ENCODE results near the gene RBM38. TPM values are rescaled to one million over a fixed set of nuclear protein-coding genes. Genes with fewer than 3 reads are reported as not detected.

The RBM38 gene
- total RNA-seq, 1 experiment from 2014 or later: 39.2 TPM

DNA sequence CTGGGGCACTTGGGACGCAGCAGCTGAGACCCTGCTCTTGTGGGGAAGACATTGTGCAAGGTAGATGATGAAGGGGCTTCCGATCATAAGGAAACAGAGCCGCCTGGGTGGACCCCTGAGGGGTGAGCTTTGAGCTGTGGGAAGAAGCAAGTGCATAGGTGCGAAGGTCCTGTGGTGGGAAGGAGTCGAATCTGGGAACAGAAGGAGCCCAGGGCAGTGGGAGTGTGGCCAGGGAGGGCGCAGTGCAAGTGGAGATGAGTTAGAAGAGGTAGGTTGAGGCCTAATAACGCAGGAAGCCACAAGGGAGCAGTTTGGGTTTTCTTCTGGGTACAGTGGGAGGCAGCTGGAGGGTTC lies 10.3 kb downstream of the RBM38 start:
- TF ChIP-seq, protein P1, sequence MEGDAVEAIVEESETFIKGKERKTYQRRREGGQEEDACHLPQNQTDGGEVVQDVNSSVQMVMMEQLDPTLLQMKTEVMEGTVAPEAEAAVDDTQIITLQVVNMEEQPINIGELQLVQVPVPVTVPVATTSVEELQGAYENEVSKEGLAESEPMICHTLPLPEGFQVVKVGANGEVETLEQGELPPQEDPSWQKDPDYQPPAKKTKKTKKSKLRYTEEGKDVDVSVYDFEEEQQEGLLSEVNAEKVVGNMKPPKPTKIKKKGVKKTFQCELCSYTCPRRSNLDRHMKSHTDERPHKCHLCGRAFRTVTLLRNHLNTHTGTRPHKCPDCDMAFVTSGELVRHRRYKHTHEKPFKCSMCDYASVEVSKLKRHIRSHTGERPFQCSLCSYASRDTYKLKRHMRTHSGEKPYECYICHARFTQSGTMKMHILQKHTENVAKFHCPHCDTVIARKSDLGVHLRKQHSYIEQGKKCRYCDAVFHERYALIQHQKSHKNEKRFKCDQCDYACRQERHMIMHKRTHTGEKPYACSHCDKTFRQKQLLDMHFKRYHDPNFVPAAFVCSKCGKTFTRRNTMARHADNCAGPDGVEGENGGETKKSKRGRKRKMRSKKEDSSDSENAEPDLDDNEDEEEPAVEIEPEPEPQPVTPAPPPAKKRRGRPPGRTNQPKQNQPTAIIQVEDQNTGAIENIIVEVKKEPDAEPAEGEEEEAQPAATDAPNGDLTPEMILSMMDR (IDR thresholded peaks at IDR 0.05; ENCODE audit: insufficient read depth in 1 of 2, low read depth in 1 of 2, low read length in 1 of 2, severe bottlenecking in 1 of 2, unreplicated experiment in 1 of 2): no peak
- Mint-ChIP-seq H3K27ac (ENCODE audit: unreplicated experiment) (no peak overlapping the region), H3K27me3 (ENCODE audit: insufficient read depth, unreplicated experiment) (no peaks in the 10 kb centered on the region), H3K4me3 (ENCODE audit: unreplicated experiment) (no peak overlapping the region), H3K9me3 (ENCODE audit: unreplicated experiment) (no peaks in the 10 kb centered on the region), H3K4me1 (ENCODE audit: low read depth, unreplicated experiment) (no peaks in the 10 kb centered on the region), H3K36me3 (ENCODE audit: insufficient read depth, unreplicated experiment) (peaks cover 17% of the 10 kb centered on the region)
- Histone ChIP-seq H3K9me3 (no peaks in the 10 kb centered on the region), H3K27me3 (replicated peaks; ENCODE audit: control insufficient read depth, insufficient read depth, low read length) (no peaks in the 10 kb centered on the region), H3K4me1 (no peaks in the 10 kb centered on the region), H3K4me3 (ENCODE audit: low read depth, low read length) (no peak overlapping the region), H3K36me3 (ENCODE audit: control insufficient read depth, insufficient read depth, low read length) (peaks cover 14% of the 10 kb centered on the region)
- ChIA-PET CTCF (no interaction called here), POLR2A (no interaction called here)
- DNase-seq: no peak
- BruUV-seq (replicated peaks): no TSS peak
- intact Hi-C loops (cut with micrococcal nuclease; ENCODE audit: unreplicated experiment): no loop called here

- no peak overlapping the region for H3K4me3 ChIP-seq (ENCODE audit: low read depth, low read length)
Measured at GRCh38 chr20:57402206-57403125, 11.3 kb downstream of the RBM38 start.

GRCh38 chr20:57403216-57403615 lies 12.0 kb downstream of the RBM38 start:
- H3K36me3 ChIP-seq (ENCODE audit: control insufficient read depth, insufficient read depth, low read length): peaks cover 14% of the 10 kb centered on the region; the same call in 1 of the 2 replicates
- no peaks in the 10 kb centered on the region for H3K27me3 Mint-ChIP-seq (ENCODE audit: insufficient read depth, unreplicated experiment)
- H3K9me3 ChIP-seq: no peaks in the 10 kb centered on the region
- H3K4me1 ChIP-seq: no peaks in the 10 kb centered on the region
- no peak overlapping the region for H3K27ac Mint-ChIP-seq (ENCODE audit: unreplicated experiment)
- POLR2A ChIA-PET: no interaction called here
- CTCF ChIA-PET: no interaction called here
- peaks cover 24% of the 10 kb centered on the region for H3K36me3 Mint-ChIP-seq (ENCODE audit: insufficient read depth, unreplicated experiment)
- DNase-seq: no peak
- no peak overlapping the region for H3K4me3 Mint-ChIP-seq (ENCODE audit: unreplicated experiment)
- no TSS peak for BruUV-seq (replicated peaks)
- H3K9me3 Mint-ChIP-seq (ENCODE audit: unreplicated experiment): no peaks in the 10 kb centered on the region
- no peaks in the 10 kb centered on the region for H3K4me1 Mint-ChIP-seq (ENCODE audit: low read depth, unreplicated experiment)
- no peaks in the 10 kb centered on the region for H3K27me3 ChIP-seq (replicated peaks; ENCODE audit: control insufficient read depth, insufficient read depth, low read length)
- intact Hi-C loops (cut with micrococcal nuclease; ENCODE audit: unreplicated experiment): no loop called here
- TF ChIP-seq, protein P1 (IDR thresholded peaks at IDR 0.05; ENCODE audit: insufficient read depth in 1 of 2, low read depth in 1 of 2, low read length in 1 of 2, severe bottlenecking in 1 of 2, unreplicated experiment in 1 of 2): no peak
- no peak overlapping the region for H3K4me3 ChIP-seq (ENCODE audit: low read depth, low read length)

More at GRCh38 chr20:57402206-57403125, 11.3 kb downstream of the RBM38 start:
- H3K27ac Mint-ChIP-seq (ENCODE audit: unreplicated experiment): no peak overlapping the region
- H3K4me1 Mint-ChIP-seq (ENCODE audit: low read depth, unreplicated experiment): no peaks in the 10 kb centered on the region
- TF ChIP-seq, protein P1 (IDR thresholded peaks at IDR 0.05; ENCODE audit: insufficient read depth in 1 of 2, low read depth in 1 of 2, low read length in 1 of 2, severe bottlenecking in 1 of 2, unreplicated experiment in 1 of 2): no peak
- Histone ChIP-seq H3K27me3 (replicated peaks; ENCODE audit: control insufficient read depth, insufficient read depth, low read length) (no peaks in the 10 kb centered on the region), H3K36me3 (ENCODE audit: control insufficient read depth, insufficient read depth, low read length) (peaks cover 12% of the 10 kb centered on the region; the same call in 1 of the 2 replicates), H3K4me1 (no peaks in the 10 kb centered on the region), H3K9me3 (no peaks in the 10 kb centered on the region)
- no peaks in the 10 kb centered on the region for H3K9me3 Mint-ChIP-seq (ENCODE audit: unreplicated experiment)
- POLR2A ChIA-PET: no interaction called here
- no peak for DNase-seq
- intact Hi-C loops (cut with micrococcal nuclease; ENCODE audit: unreplicated experiment): no loop called here
- CTCF ChIA-PET: no interaction called here
- H3K36me3 Mint-ChIP-seq (ENCODE audit: insufficient read depth, unreplicated experiment): peaks cover 17% of the 10 kb centered on the region
- BruUV-seq (replicated peaks): no TSS peak
- no peak overlapping the region for H3K4me3 Mint-ChIP-seq (ENCODE audit: unreplicated experiment)
- no peaks in the 10 kb centered on the region for H3K27me3 Mint-ChIP-seq (ENCODE audit: insufficient read depth, unreplicated experiment)

All from Caco-2 (cell line).